Astrocyte (in vitro differentiated cells and primary cell): ENCODE results near the gene USP35. TPM values are rescaled to one million over a fixed set of nuclear protein-coding genes. Genes with fewer than 3 reads are reported as not detected.

ENCODE experiments used
- DNase-seq: peaks from one replicate; pipeline ENCODE4 v3.0.0-alpha.2; 2010; ENCODE audit warnings: low read depth
- FAIRE-seq: peaks from 2 replicates; lab custom pipeline; 2011; peaks lifted over from hg19 to GRCh38; lab: Jason Lieb, UNC
- H2AFZ ChIP-seq: 2 replicates; pipeline ENCODE4 v1.6.0; 2012; ENCODE audit warnings: low read depth, low read length, inconsistent platforms
- H3K27ac ChIP-seq: 2 replicates; pipeline ENCODE4 v1.5.1; 2011; ENCODE audit warnings: low read depth, low read length, inconsistent platforms
- H3K27me3 ChIP-seq: 2 replicates; pipeline ENCODE4 v1.6.0; 2011; ENCODE audit warnings: low read length, inconsistent platforms; ENCODE audit not compliant: insufficient read depth
- H3K36me3 ChIP-seq: 2 replicates; pipeline ENCODE4 v1.5.1; 2011; ENCODE audit warnings: low read length, inconsistent platforms; ENCODE audit not compliant: insufficient read depth
- H3K4me1 ChIP-seq: 2 replicates; pipeline ENCODE4 v1.5.1; 2011; ENCODE audit warnings: low read length, inconsistent platforms; ENCODE audit not compliant: insufficient read depth
- H3K4me2 ChIP-seq: 2 replicates; pipeline ENCODE4 v1.6.0; 2012; ENCODE audit warnings: low read length, inconsistent platforms
- H3K4me3 ChIP-seq: 2 replicates; pipeline ENCODE4 v1.5.1; 2011; ENCODE audit warnings: low read depth, mild to moderate bottlenecking, low read length, inconsistent platforms; ENCODE audit not compliant: insufficient read depth
- H3K79me2 ChIP-seq: 2 replicates; pipeline ENCODE4 v1.6.0; 2012; ENCODE audit warnings: mild to moderate bottlenecking, low read length, inconsistent platforms; ENCODE audit not compliant: insufficient read depth
- H3K9ac ChIP-seq: 2 replicates; pipeline ENCODE4 v1.6.0; 2012; ENCODE audit warnings: mild to moderate bottlenecking, low read length, inconsistent platforms
- H3K9me3 ChIP-seq: 2 replicates; pipeline ENCODE4 v1.5.1; 2012; ENCODE audit warnings: low read depth, mild to moderate bottlenecking, low read length, inconsistent platforms; ENCODE audit not compliant: insufficient read depth
- H4K20me1 ChIP-seq: 2 replicates; pipeline ENCODE4 v1.6.0; 2012; ENCODE audit warnings: low read length, inconsistent platforms; ENCODE audit not compliant: insufficient read depth
- H3K27ac Mint-ChIP-seq: one replicate; pipeline ENCODE4 v1.8.0; 2021; ENCODE audit warnings: mild to moderate bottlenecking, mixed read lengths; ENCODE audit not compliant: unreplicated experiment
- H3K27me3 Mint-ChIP-seq: one replicate; pipeline ENCODE4 v1.8.0; 2021; ENCODE audit warnings: low read depth, mixed read lengths; ENCODE audit not compliant: unreplicated experiment
- H3K36me3 Mint-ChIP-seq: one replicate; pipeline ENCODE4 v1.8.0; 2021; ENCODE audit warnings: low read depth, mixed read lengths; ENCODE audit not compliant: unreplicated experiment
- H3K4me1 Mint-ChIP-seq: one replicate; pipeline ENCODE4 v1.8.0; 2021; ENCODE audit warnings: low read depth, mixed read lengths; ENCODE audit not compliant: unreplicated experiment
- H3K4me3 Mint-ChIP-seq: one replicate; pipeline ENCODE4 v1.8.0; 2021; ENCODE audit warnings: mild to moderate bottlenecking, moderate library complexity, mixed read lengths; ENCODE audit not compliant: unreplicated experiment
- H3K9me3 Mint-ChIP-seq: one replicate; pipeline ENCODE4 v1.8.0; 2021; ENCODE audit warnings: mild to moderate bottlenecking, mixed read lengths; ENCODE audit not compliant: unreplicated experiment
- CTCF ChIP-seq: IDR thresholded peaks from 2 replicates; pipeline ENCODE4 v1.5.1; 2011; ENCODE audit warnings: low read depth, mild to moderate bottlenecking, inconsistent platforms, low read length, moderate library complexity; ENCODE audit not compliant: insufficient read depth
- EZH2 ChIP-seq: IDR thresholded peaks from 2 replicates; pipeline ENCODE4 v1.6.1; 2012; ENCODE audit warnings: mild to moderate bottlenecking, low read length, inconsistent platforms; ENCODE audit not compliant: insufficient read depth
- total RNA-seq: library from RNA; stranded (reverse); gene quantifications from 2 replicates; pipeline ENCODE4 v1.2.1, GENCODE V29; 2021

USP35 gene
- total RNA-seq, 1 donor from 2014 or later, result 16.2 TPM

GRCh38 chr11:78193806-78194205 lies 5.1 kb downstream of the USP35 start:
- H4K20me1 ChIP-seq, result peaks cover 87% of the 10 kb centered on the region
- H3K9me3 ChIP-seq, result no peaks in the 10 kb centered on the region
- no peaks in the 10 kb centered on the region for H3K27me3 ChIP-seq
- H3K27ac Mint-ChIP-seq, result no peak overlapping the region
- no peaks in the 10 kb centered on the region for H3K27me3 Mint-ChIP-seq
- H3K4me1 ChIP-seq, result peaks cover 21% of the 10 kb centered on the region
- peaks cover 49% of the 10 kb centered on the region for H3K79me2 ChIP-seq
- peaks cover 14% of the 10 kb centered on the region for H3K36me3 Mint-ChIP-seq
- peaks cover 26% of the 10 kb centered on the region for H3K4me1 Mint-ChIP-seq
- no peak overlapping the region for H3K4me2 ChIP-seq
- no peaks in the 10 kb centered on the region for H3K9me3 Mint-ChIP-seq
- H2AFZ ChIP-seq, result no peak overlapping the region
- TF ChIP-seq EZH2 (no peak), CTCF (no peak)
- H3K9ac ChIP-seq, result no peak overlapping the region
- no peak overlapping the region for H3K4me3 Mint-ChIP-seq
- H3K36me3 ChIP-seq, result peaks cover 2% of the 10 kb centered on the region
- no peak for FAIRE-seq
- no peak overlapping the region for H3K27ac ChIP-seq
- H3K4me3 ChIP-seq, result no peak overlapping the region
- DNase-seq, result no peak

GRCh38 chr11:78194490-78194889 lies 5.8 kb downstream of the USP35 start:
- no peaks in the 10 kb centered on the region for H3K27me3 ChIP-seq
- no peak overlapping the region for H3K27ac ChIP-seq
- H3K4me1 Mint-ChIP-seq, result peaks cover 26% of the 10 kb centered on the region
- peaks cover 17% of the 10 kb centered on the region for H3K4me1 ChIP-seq
- peaks cover 2% of the 10 kb centered on the region for H3K36me3 ChIP-seq
- H2AFZ ChIP-seq, result no peak overlapping the region
- H3K9me3 Mint-ChIP-seq, result no peaks in the 10 kb centered on the region
- TF ChIP-seq EZH2 (no peak), CTCF (no peak)
- no peak overlapping the region for H3K4me2 ChIP-seq
- no peak overlapping the region for H3K4me3 ChIP-seq
- H3K27ac Mint-ChIP-seq, result no peak overlapping the region
- H3K4me3 Mint-ChIP-seq, result no peak overlapping the region
- H4K20me1 ChIP-seq, result peaks cover 94% of the 10 kb centered on the region
- peaks cover 15% of the 10 kb centered on the region for H3K36me3 Mint-ChIP-seq
- peaks cover 43% of the 10 kb centered on the region for H3K79me2 ChIP-seq
- no peaks in the 10 kb centered on the region for H3K27me3 Mint-ChIP-seq
- no peaks in the 10 kb centered on the region for H3K9me3 ChIP-seq
- DNase-seq, result no peak
- no peak overlapping the region for H3K9ac ChIP-seq
- FAIRE-seq, result no peak

- no peaks in the 10 kb centered on the region for H3K9me3 ChIP-seq
- peaks cover 94% of the 10 kb centered on the region for H4K20me1 ChIP-seq
- Mint-ChIP-seq H3K4me3 (no peak overlapping the region), H3K4me1 (peaks cover 15% of the 10 kb centered on the region), H3K27me3 (no peaks in the 10 kb centered on the region), H3K9me3 (no peaks in the 10 kb centered on the region), H3K36me3 (peaks cover 17% of the 10 kb centered on the region), H3K27ac (no peak overlapping the region)
- no peak overlapping the region for H3K4me2 ChIP-seq
- H3K36me3 ChIP-seq, result peaks cover 6% of the 10 kb centered on the region
- no peak overlapping the region for H2AFZ ChIP-seq
- H3K27me3 ChIP-seq, result no peaks in the 10 kb centered on the region
- no peak overlapping the region for H3K27ac ChIP-seq
- peaks cover 27% of the 10 kb centered on the region for H3K79me2 ChIP-seq
- DNase-seq, result no peak
- no peak overlapping the region for H3K4me3 ChIP-seq
- peaks cover 3% of the 10 kb centered on the region for H3K4me1 ChIP-seq
- FAIRE-seq, result no peak
- TF ChIP-seq EZH2, result no peak
- H3K9ac ChIP-seq, result no peak overlapping the region
Measured at GRCh38 chr11:78195917-78196560, 7.3 kb downstream of the USP35 start.
